Esophagus muscularis mucosa (tissue), 4 donors: ENCODE measurements around the gene ZFC3H1. TPM values are rescaled to one million over a fixed set of nuclear protein-coding genes. Genes with fewer than 3 reads are reported as not detected.

Experiments used
- DNase-seq: peaks from one replicate; pipeline ENCODE4 v3.0.0-alpha.2; 2017; ENCODE audit errors: extremely low spot score
- H3K27ac ChIP-seq, 4 donors: fragments of 200-600 bp; sonication (generic); replicated peaks in 1 of 4; 1 replicate in 3 of 4; 2 replicates in 1 of 4; pipeline ENCODE4 v1.5.1; 2016 to 2019; ENCODE audit warnings: mild to moderate bottlenecking in 1 of 4
- H3K27me3 ChIP-seq, 4 donors: fragments of 200-600 bp; sonication (generic); one replicate each; pipeline versions ENCODE4 v1.5.1 to v1.6.0; 2016 to 2019
- H3K36me3 ChIP-seq, 4 donors: fragments of 200-600 bp; sonication (generic); one replicate each; pipeline ENCODE4 v1.5.1; 2016 to 2019
- H3K4me1 ChIP-seq, 4 donors: fragments of 200-600 bp; sonication (generic); one replicate each; pipeline ENCODE4 v1.5.1; 2016 to 2019
- H3K4me3 ChIP-seq, 4 donors: fragments of 200-600 bp; sonication (generic); 1 replicate in 2 of 4; 2 replicates in 2 of 4; pipeline ENCODE4 v1.5.1; 2016 to 2019; ENCODE audit warnings: mild to moderate bottlenecking in 4 of 4, moderate library complexity in 1 of 4
- H3K9me3 ChIP-seq, 4 donors: fragments of 200-600 bp; sonication (generic); 1 replicate in 3 of 4; 2 replicates in 1 of 4; pipeline ENCODE4 v1.5.1; 2016 to 2019
- EP300 ChIP-seq: sonication (generic); formaldehyde crosslinking; IDR thresholded peaks from one replicate; pipeline ENCODE4 v1.6.1; 2017; ENCODE audit warnings: antibody characterized with exemption
- POLR2A ChIP-seq: fragments of 450-650 bp; IDR thresholded peaks from one replicate; pipeline ENCODE4 v1.6.1; 2017; ENCODE audit warnings: antibody characterized with exemption, moderate library complexity, mild to moderate bottlenecking, low read depth
- POLR2AphosphoS5 ChIP-seq, 2 donors: sonication (generic); formaldehyde crosslinking; IDR thresholded peaks; one replicate each; pipeline ENCODE4 v1.6.1; 2017; ENCODE audit warnings: antibody characterized with exemption in 2 of 2
- WGBS: methylation state at CpG from one replicate; pipeline ENCODE4 v1.1.5; 2018; 5-methylcytosine and 5-hydroxymethylcytosine counted together
- intact Hi-C: fragments of 100-400 bp; cut with DNase I; formaldehyde crosslinking; loops from one replicate; pipeline ENCODE4 v1.15.1; 2023
- total RNA-seq, 4 donors: library from RNA; depleted of rRNA; stranded (reverse); fragments of >200 nt; gene quantifications; one replicate each; pipeline versions ENCODE4 v1.1.0 to v1.2.1, GENCODE V29; 2016
- TF ChIP-seq, protein P1 (sequence below), 3 experiments: fragments of 200-600 bp in 2 of 3; fragments of 450-650 bp in 1 of 3; sonication (generic) in 2 of 3; IDR thresholded peaks; one replicate each; pipeline ENCODE4 v1.5.1; 2017 to 2019; ENCODE audit warnings: antibody characterized with exemption in 3 of 3, mild to moderate bottlenecking in 2 of 3, moderate library complexity in 1 of 3

The ZFC3H1 gene, protein sequence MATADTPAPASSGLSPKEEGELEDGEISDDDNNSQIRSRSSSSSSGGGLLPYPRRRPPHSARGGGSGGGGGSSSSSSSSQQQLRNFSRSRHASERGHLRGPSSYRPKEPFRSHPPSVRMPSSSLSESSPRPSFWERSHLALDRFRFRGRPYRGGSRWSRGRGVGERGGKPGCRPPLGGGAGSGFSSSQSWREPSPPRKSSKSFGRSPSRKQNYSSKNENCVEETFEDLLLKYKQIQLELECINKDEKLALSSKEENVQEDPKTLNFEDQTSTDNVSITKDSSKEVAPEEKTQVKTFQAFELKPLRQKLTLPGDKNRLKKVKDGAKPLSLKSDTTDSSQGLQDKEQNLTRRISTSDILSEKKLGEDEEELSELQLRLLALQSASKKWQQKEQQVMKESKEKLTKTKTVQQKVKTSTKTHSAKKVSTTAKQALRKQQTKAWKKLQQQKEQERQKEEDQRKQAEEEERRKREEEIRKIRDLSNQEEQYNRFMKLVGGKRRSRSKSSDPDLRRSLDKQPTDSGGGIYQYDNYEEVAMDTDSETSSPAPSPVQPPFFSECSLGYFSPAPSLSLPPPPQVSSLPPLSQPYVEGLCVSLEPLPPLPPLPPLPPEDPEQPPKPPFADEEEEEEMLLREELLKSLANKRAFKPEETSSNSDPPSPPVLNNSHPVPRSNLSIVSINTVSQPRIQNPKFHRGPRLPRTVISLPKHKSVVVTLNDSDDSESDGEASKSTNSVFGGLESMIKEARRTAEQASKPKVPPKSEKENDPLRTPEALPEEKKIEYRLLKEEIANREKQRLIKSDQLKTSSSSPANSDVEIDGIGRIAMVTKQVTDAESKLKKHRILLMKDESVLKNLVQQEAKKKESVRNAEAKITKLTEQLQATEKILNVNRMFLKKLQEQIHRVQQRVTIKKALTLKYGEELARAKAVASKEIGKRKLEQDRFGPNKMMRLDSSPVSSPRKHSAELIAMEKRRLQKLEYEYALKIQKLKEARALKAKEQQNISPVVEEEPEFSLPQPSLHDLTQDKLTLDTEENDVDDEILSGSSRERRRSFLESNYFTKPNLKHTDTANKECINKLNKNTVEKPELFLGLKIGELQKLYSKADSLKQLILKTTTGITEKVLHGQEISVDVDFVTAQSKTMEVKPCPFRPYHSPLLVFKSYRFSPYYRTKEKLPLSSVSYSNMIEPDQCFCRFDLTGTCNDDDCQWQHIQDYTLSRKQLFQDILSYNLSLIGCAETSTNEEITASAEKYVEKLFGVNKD (N-terminal part only)
- 10 to 100 TPM; 19.4 to 44.0 (median 25.9) TPM for total RNA-seq

DNA sequence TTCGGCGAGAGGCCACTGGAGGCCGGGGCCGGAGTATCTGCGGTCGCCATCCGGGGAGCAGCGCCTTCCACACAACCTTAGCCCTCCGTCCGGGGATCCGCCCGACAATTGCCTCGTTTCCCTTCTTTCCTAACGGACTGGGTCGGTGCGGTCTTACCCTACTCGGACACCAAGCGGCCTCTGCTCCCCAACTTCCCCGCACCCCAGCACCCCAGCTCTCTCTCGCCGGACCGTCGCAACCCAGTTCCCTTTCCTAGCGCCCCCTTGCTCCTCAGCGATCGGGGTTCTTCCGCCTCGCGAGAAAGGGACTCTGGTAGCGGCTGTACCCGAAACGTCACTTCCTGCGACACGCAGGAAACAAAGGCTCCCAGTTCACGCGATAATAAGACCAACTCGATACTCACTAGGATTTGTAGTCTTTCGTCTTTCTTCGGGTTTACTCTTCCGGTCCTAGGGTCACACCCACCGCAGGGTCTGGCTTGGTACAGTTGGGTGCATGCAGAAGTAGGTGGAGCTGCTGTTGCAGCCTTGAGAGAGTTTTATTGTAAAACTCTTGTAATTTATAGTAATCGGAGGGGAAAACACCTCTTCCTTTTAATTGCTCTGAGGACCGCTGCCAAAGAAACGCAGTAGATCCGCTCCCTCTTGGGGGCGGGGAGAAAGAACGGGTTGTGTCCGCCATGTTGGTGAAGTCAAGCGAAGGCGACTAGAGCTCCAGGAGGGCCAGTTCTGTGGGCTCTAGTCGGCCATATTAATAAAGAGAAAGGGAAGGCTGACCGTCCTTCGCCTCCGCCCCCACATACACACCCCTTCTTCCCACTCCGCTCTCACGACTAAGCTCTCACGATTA is at the start of gene ZFC3H1, which contains the start of gene THAP2:
Gene ZFC3H1, minus strand, starts transcription at position 288 of the 850 bp plus-strand sequence. Its CDS starts 238 bp downstream, at position 50.
Gene THAP2, plus strand, starts transcription at position 741 of the 850 bp plus-strand sequence. CDS start 209 bp downstream, outside the sequence.
- 1% methylated on average over 49 of the region's 57 CpGs for WGBS
- intact Hi-C loops: loop anchor here (2.0 to 10.0 kb wide), 2 partner anchors 21 to 91 kb away; partner anchors contain the start of gene RAB21
- TF ChIP-seq EP300 (no peak), POLR2A (peak; percentile 90), POLR2AphosphoS5 (IDR thresholded peaks at IDR 0.05) (peak; percentile 97 to 99)
- TF ChIP-seq, protein P1, sequence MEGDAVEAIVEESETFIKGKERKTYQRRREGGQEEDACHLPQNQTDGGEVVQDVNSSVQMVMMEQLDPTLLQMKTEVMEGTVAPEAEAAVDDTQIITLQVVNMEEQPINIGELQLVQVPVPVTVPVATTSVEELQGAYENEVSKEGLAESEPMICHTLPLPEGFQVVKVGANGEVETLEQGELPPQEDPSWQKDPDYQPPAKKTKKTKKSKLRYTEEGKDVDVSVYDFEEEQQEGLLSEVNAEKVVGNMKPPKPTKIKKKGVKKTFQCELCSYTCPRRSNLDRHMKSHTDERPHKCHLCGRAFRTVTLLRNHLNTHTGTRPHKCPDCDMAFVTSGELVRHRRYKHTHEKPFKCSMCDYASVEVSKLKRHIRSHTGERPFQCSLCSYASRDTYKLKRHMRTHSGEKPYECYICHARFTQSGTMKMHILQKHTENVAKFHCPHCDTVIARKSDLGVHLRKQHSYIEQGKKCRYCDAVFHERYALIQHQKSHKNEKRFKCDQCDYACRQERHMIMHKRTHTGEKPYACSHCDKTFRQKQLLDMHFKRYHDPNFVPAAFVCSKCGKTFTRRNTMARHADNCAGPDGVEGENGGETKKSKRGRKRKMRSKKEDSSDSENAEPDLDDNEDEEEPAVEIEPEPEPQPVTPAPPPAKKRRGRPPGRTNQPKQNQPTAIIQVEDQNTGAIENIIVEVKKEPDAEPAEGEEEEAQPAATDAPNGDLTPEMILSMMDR (IDR thresholded peaks at IDR 0.05): peak in 2 of 3 experiments; percentile 14 to 23
- Histone ChIP-seq H3K4me3 (peak within 1 kb of the TSS; percentile 77 to 87 (median 82)), H3K27me3 (no peaks in the 10 kb centered on the region), H3K9me3 (no peaks in the 10 kb centered on the region), H3K4me1 (peaks cover 22 to 46% (median 36%) of the 10 kb centered on the region in 4 donors), H3K36me3 (peaks cover 0 to 15% (median 11%) of the 10 kb centered on the region in 4 donors), H3K27ac (peak within 1 kb of the TSS; percentile 94 to 96 (median 95))
- peak; percentile 97 for DNase-seq

DNA sequence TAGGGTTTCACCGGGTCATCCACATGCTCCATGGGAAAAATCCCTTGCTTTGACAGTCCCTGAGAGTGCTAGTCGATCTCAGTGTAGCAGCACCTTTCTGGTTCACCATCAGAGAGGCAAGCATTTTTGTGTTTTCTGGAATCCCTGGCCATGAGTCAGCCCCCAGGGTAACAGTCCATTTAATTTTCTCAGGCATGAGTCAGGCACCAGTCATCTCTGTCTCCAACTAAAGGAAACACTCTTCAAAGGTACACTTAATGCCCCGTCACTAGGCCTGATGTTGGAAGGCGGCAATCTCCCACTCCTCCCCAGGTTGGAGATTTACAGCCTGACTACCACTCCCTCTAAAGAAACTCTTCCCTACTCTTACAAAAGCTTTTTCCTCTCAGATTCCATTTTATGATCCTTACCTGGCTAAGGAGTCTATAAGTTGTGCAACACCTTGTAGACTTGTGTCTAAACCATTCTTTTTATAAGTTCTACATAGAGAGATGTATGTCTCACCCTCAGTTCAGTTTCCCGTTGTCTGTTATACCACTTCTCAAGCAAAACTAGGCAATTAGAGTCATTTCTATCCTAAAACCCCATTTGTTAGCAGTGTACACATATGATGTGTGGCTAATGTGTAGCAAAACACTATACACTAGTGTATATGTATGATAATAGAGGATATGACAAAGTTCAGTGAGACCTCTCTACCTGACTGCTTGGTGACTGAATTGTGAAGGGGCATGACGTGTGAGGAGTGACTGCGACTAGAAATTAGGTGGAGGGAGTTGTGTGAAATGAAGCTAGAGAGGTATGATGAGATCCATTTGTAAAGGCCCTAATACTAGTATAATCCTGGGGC is 46.9 kb upstream of the ZFC3H1 start:
- TF ChIP-seq EP300: no peak
- TF ChIP-seq POLR2A: no peak
- no peak for TF ChIP-seq POLR2AphosphoS5 (IDR thresholded peaks at IDR 0.05)
- TF ChIP-seq, protein P1 (IDR thresholded peaks at IDR 0.05): no peak
- 89% methylated on average over 7 of the region's 7 CpGs for WGBS
- Histone ChIP-seq H3K4me3 (no peak overlapping the region), H3K4me1 (no peaks in the 10 kb centered on the region), H3K9me3 (peaks cover 0 to 20% (median 11%) of the 10 kb centered on the region in 4 donors), H3K27ac (no peak overlapping the region), H3K36me3 (peaks cover 0 to 9% (median 0%) of the 10 kb centered on the region in 4 donors), H3K27me3 (no peaks in the 10 kb centered on the region)
- intact Hi-C loops: no loop called here
- no peak for DNase-seq

DNA sequence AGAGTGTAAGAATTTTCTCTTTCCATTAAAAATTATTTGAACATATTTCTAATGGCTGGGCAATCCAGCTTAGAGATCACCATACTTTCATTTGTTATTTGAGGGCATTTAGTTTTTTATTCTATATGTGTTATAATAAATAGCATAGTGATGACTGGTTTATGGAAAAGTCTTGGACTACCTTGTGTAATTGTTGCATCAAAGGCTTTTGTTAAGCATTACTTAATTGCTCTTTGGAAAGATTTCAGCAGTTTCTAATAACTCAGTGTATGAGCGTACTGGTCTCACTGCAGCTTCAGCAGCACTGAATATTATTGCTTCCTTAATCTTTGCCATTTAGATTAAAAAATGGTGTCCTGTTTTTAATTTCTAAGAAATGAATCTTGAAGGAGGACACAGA is 45.0 kb upstream of the ZFC3H1 start:
- 100% methylated on average over 1 of the region's 1 CpG for WGBS
- H3K4me1 ChIP-seq: no peaks in the 10 kb centered on the region

More for the DNA sequence above, 45.0 kb upstream of the ZFC3H1 start:
- peaks cover 0 to 10% (median 7%) of the 10 kb centered on the region in 4 donors for H3K9me3 ChIP-seq
- H3K27ac ChIP-seq: no peak overlapping the region
- no peaks in the 10 kb centered on the region for H3K27me3 ChIP-seq
- TF ChIP-seq EP300 (no peak), POLR2A (no peak), POLR2AphosphoS5 (IDR thresholded peaks at IDR 0.05) (no peak)
- TF ChIP-seq, protein P1 (IDR thresholded peaks at IDR 0.05): no peak
- intact Hi-C loops: no loop called here
- H3K4me3 ChIP-seq: no peak overlapping the region
- no peak for DNase-seq
- H3K36me3 ChIP-seq: peaks cover 0 to 26% (median 3%) of the 10 kb centered on the region in 4 donors
